Measurements from ENCODE around the gene FOXO3.

Gene FOXO3

GRCh38 chr6:108671175-108671574, 110.5 kb downstream of the FOXO3 start:
- no peak for DNase-seq (ENCODE audit: extremely low read depth, insufficient read length)
- no peaks in the 10 kb centered on the region; the same call in none of the 2 replicates for H3K36me3 ChIP-seq (ENCODE audit: control insufficient read depth, insufficient read depth, low read length)
- H3K4me3 ChIP-seq (replicated peaks; ENCODE audit: low read depth, low read length) = no peak overlapping the region
- H3K27me3 ChIP-seq (replicated peaks; ENCODE audit: control insufficient read depth, insufficient read depth, low read length) = no peaks in the 10 kb centered on the region
- TF ChIP-seq, protein P1, sequence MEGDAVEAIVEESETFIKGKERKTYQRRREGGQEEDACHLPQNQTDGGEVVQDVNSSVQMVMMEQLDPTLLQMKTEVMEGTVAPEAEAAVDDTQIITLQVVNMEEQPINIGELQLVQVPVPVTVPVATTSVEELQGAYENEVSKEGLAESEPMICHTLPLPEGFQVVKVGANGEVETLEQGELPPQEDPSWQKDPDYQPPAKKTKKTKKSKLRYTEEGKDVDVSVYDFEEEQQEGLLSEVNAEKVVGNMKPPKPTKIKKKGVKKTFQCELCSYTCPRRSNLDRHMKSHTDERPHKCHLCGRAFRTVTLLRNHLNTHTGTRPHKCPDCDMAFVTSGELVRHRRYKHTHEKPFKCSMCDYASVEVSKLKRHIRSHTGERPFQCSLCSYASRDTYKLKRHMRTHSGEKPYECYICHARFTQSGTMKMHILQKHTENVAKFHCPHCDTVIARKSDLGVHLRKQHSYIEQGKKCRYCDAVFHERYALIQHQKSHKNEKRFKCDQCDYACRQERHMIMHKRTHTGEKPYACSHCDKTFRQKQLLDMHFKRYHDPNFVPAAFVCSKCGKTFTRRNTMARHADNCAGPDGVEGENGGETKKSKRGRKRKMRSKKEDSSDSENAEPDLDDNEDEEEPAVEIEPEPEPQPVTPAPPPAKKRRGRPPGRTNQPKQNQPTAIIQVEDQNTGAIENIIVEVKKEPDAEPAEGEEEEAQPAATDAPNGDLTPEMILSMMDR (IDR thresholded peaks at IDR 0.05; ENCODE audit: insufficient read depth, low read length, poor library complexity, severe bottlenecking) = no peak

- Histone ChIP-seq H3K27me3 (replicated peaks; ENCODE audit: control insufficient read depth, insufficient read depth, low read length) (no peaks in the 10 kb centered on the region), H3K4me3 (replicated peaks; ENCODE audit: low read depth, low read length) (no peak overlapping the region), H3K36me3 (ENCODE audit: control insufficient read depth, insufficient read depth, low read length) (no peaks in the 10 kb centered on the region; the same call in none of the 2 replicates)
- no peak for DNase-seq (ENCODE audit: extremely low read depth, insufficient read length)
- TF ChIP-seq, protein P1 (IDR thresholded peaks at IDR 0.05; ENCODE audit: insufficient read depth, low read length, poor library complexity, severe bottlenecking) = no peak
Observed at GRCh38 chr6:108671790-108672189, 111.1 kb downstream of the FOXO3 start.

GRCh38 chr6:108672641-108673040, 111.9 kb downstream of the FOXO3 start:
- TF ChIP-seq, protein P1 (IDR thresholded peaks at IDR 0.05; ENCODE audit: insufficient read depth, low read length, poor library complexity, severe bottlenecking) = no peak
- no peak overlapping the region for H3K4me3 ChIP-seq (replicated peaks; ENCODE audit: low read depth, low read length)

DNA sequence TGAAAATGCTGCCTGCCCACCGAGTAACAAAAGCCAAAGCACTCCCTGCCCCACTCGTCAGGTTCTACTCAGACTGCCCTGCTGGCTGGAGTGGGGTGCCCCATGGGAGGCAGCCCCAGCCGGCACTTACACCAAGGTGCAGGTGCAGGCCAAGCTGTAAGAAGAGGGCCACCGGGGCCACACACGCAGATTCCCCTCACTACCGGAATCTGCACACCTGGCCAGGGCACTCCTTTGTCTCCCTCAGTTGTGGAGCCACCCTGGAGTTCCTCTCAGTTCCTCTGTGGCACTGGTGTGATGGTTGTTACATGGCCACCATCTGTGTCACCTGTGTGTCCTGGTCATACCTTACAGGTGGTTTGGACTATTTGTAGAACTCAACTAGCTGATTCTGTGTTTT, 112.4 kb downstream of the FOXO3 start:
- Histone ChIP-seq H3K27me3 (replicated peaks; ENCODE audit: control insufficient read depth, insufficient read depth, low read length) (no peaks in the 10 kb centered on the region), H3K36me3 (ENCODE audit: control insufficient read depth, insufficient read depth, low read length) (no peaks in the 10 kb centered on the region; the same call in 1 of the 2 replicates), H3K4me3 (replicated peaks; ENCODE audit: low read depth, low read length) (no peak overlapping the region)
- TF ChIP-seq, protein P1 (IDR thresholded peaks at IDR 0.05; ENCODE audit: insufficient read depth, low read length, poor library complexity, severe bottlenecking) = no peak
- DNase-seq (ENCODE audit: extremely low read depth, insufficient read length) = no peak

More at GRCh38 chr6:108672641-108673040, 111.9 kb downstream of the FOXO3 start:
- H3K36me3 ChIP-seq (ENCODE audit: control insufficient read depth, insufficient read depth, low read length) = no peaks in the 10 kb centered on the region; the same call in none of the 2 replicates
- no peaks in the 10 kb centered on the region for H3K27me3 ChIP-seq (replicated peaks; ENCODE audit: control insufficient read depth, insufficient read depth, low read length)
- no peak for DNase-seq (ENCODE audit: extremely low read depth, insufficient read length)

DNA sequence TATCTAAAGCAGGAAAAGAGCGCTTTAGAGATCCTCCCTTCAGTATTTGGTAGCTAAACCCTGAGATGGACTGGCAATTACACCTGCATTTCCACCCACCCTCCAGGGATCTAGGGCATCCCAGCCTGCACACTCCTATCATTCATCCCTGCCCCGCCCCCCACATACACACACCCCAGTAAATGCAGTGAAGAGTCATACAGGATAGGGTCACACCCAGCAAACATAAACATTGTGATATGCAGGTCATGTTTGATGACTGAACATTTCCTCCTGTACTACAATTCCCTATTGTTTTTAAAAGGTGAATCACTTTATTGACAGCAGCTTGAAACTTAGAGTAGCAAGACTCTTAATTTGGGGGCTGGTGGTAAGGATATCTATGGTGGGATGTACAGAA, 112.9 kb downstream of the FOXO3 start:
- TF ChIP-seq, protein P1 (IDR thresholded peaks at IDR 0.05; ENCODE audit: insufficient read depth, low read length, poor library complexity, severe bottlenecking) = no peak
- DNase-seq (ENCODE audit: extremely low read depth, insufficient read length) = no peak
- no peaks in the 10 kb centered on the region for H3K27me3 ChIP-seq (replicated peaks; ENCODE audit: control insufficient read depth, insufficient read depth, low read length)
- H3K4me3 ChIP-seq (replicated peaks; ENCODE audit: low read depth, low read length) = no peak overlapping the region
- no peaks in the 10 kb centered on the region; the same call in 1 of the 2 replicates for H3K36me3 ChIP-seq (ENCODE audit: control insufficient read depth, insufficient read depth, low read length)
